C4-2B (cell line): ENCODE results near the gene JMJD6.

ENCODE experiments used
- CTCF ChIP-seq: fragments of 450-650 bp; conservative IDR thresholded peaks from 2 replicates; pipeline ENCODE4 v1.5.1; 2017; ENCODE audit warnings: mild to moderate bottlenecking
- ZFX ChIP-seq: fragments of 450-650 bp; IDR thresholded peaks from 2 replicates; pipeline ENCODE4 v1.6.1; 2017

GRCh38 chr17:76672270-76672851, 54.0 kb downstream of the JMJD6 start:
- TF ChIP-seq CTCF (no peak), ZFX (no peak)
